HCEC 1CT (cell line): ENCODE data around the gene PHPT1.
"Not testable (repeated sequence)": the region's sequence is repeated elsewhere in the genome, so short reads cannot be mapped to it uniquely, and the experiment has no call there.

Source experiments
- DNase-seq: peaks from one replicate; pipeline ENCODE4 v3.0.0-alpha.2; 2017

Gene PHPT1

DNA sequence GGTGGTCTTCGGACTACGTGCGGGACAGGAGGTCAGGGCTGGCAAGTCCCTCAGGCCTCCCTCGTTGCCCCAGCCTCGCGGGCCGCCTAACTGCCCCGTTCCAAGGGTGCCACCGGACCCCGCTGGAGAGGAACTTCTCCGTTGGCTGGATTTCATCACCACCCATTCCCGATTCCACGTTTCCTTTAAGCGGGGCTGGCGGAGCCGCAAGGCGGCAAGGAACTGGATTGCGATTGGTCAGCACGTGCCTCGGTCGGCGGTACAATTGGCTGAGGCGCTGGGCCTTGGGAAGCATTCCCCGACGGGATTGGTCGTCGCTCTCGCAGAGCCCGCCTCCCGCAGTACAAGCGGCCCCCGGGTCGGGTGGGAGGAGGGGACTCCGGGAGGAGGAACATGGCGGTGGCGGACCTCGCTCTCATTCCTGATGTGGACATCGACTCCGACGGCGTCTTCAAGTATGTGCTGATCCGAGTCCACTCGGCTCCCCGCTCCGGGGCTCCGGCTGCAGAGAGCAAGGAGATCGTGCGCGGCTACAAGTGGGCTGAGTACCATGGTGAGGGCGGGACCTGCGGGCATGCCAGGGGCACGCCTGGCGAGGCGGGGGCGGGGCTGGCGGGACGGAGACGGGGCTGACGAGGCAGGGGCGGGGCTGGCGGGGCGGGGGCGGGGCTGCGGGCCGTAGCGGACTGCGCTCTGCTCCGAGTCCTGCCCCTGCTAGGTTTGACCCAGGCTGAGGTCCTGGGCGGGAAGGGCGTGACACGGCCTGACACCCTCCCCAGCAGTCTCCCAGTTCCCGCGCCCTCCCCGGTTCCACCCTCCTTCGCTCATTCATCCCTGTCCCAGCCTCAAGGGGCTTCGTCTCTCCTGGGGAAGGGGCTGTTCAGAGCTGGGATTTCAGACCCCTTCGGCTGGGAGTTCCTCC lies at the start of gene PHPT1:
TSS of gene PHPT1 (plus strand) at position 372 of the 922 bp plus-strand sequence. CDS start at position 394, 22 bp downstream.
- peak; percentile 99 for DNase-seq

GRCh38 chr9:136799854-136800657 lies 49.2 kb upstream of the PHPT1 start:
- DNase-seq, result peak; percentile 30

GRCh38 chr9:136802321-136802720 lies 46.9 kb upstream of the PHPT1 start:
- no peak for DNase-seq

- not testable (repeated sequence) for DNase-seq
These were observed 46.1 kb upstream of the PHPT1 start for GRCh38 chr9:136803009-136803550.

GRCh38 chr9:136803551-136804508 lies 45.4 kb upstream of the PHPT1 start:
- no peak for DNase-seq

DNA sequence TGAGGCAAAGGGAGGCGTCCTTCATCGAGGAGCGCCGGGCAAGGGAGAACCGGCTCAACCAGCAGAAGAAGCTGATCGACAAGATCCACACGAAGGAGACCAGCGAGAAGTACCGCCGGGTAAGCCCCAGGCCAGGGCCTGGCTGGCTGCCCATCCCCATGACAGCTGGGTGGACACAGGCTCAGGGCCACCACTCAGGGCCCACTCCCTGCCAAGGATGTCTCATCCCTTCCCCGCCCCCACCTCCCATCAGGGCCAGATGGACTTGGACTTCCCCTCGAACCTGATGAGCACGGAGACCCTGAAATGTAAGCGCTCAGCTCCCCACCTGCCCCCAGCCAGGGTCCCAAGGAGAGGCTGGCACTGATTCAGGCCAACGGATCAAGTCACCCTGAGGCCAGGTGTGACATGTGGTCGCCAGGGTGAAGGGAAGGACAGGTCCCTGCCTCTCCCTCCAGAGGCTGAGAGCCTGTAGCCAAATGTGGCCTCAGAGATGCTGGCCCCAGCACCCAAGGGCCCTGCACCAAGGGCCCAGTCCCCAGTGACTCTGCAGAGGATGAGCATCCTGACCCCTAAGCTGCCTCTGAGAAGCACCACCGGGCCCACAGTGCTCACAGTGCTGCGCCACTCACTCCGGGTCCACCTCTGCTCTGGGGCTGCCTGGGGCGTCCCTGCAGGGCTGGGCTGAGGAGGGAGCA lies 44.6 kb upstream of the PHPT1 start:
- DNase-seq, result no peak

GRCh38 chr9:136805207-136805740 lies 43.9 kb upstream of the PHPT1 start:
- no peak for DNase-seq

GRCh38 chr9:136806067-136806466 lies 43.1 kb upstream of the PHPT1 start:
- no peak for DNase-seq

DNA sequence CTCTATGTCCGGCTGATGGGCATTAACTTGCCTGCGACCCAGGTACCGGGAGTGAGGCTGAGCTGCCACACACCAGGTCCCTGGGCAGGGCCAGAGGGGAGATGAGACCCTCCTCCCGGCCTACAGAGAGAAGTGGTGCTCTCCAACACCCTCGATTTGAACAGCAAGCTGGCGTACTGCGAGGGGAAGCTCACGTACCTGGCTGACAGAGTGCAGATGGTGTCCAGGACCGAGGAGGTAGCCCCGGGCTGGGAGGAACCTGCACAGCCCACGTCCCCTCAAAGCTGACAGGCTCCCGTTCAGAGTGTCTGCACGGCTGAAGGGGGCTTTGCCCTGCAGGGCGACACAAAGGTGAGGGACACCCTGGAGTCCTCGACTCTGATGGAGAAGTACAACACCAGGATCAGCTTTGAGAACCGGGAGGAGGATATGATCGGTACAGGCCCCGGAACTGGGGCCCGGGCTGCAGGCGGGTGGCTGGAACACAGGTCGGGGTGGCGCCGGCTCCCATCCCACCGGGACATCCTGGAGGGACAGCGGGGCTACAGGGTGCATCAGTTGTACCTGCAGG lies 42.5 kb upstream of the PHPT1 start:
- no peak for DNase-seq

DNA sequence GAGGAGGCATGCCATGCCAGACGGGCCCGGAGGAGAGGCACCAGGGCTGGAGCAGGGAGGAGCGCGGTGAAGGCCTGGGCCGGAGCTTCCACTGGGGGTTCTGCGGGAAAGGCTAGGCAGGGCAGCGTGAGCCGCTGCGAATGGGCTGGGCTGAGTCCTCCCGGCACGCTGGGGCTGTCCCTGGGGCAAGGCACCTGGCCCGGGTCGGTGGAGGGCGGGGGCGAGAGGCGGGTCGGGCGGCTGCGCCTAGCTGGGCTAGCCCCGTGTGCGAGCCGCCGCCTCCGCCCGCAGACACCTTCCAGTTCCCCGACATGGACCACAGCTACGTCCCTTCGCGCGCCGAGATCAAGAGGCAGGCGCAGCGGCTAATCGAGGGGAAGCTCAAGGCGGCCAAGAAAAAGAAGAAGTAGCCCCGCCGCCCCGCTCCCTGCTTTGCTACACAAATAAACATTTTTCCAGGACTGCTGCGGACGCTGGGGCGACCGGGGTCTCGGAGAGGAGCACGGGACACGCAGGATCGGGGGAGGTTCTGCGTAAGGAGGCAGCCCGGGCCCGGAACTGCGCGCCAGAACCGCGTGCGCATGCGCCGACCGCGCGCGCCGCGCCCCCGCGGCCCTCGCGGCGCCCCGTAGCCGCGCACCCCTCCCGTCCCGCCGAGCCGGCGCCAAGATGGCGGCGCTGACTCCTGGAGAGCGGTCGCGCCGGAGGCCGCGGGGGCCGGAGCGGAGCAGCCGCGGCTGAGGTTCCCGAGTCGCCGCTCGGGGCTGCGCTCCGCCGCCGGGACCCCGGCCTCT lies 41.7 kb upstream of the PHPT1 start, which contains the start of gene RABL6:
TSS of gene RABL6 (plus strand) at position 668 of the 794 bp plus-strand sequence. CDS start 249 bp downstream, outside the sequence.
- peak; percentile 70 for DNase-seq

- no peak for DNase-seq
These were observed 41.0 kb upstream of the PHPT1 start for GRCh38 chr9:136808075-136808805.

GRCh38 chr9:136808806-136809158 lies 40.4 kb upstream of the PHPT1 start:
- DNase-seq, result peak; percentile 39

DNA sequence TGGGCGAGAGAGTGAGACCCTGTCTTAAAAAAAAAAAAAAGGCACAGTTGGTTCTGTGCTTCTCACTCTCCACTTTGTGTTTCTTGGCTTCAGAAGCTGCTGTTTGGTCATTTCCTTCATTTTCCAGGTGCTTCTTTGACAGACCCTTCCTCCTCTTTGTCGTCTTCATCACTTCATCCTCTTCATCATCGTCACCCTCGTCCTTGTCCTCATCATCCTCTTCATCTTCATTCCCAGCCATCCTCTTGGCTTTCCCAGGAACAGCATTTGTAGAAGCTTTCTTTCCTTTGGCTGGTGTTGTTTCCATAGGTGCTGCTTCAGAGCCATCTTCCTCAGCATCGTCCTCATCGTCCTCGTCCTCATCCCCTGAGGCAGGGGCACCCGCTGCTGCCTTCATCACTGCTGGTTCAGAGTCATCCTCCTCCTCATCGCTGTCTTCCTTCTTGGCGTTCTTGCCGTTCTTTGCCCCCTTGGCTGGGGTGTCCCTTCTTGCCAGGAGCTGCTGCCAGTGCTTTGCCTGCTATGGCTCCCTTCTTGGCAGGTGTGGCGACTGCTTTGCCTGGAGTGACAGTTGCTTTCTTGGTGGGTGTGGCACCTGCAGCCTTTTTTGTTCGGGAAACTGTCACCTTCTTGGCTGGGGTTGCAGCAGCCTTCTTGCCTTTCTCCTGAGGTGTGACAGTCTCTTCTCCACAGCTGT lies 34.3 kb upstream of the PHPT1 start:
- no peak for DNase-seq

DNA sequence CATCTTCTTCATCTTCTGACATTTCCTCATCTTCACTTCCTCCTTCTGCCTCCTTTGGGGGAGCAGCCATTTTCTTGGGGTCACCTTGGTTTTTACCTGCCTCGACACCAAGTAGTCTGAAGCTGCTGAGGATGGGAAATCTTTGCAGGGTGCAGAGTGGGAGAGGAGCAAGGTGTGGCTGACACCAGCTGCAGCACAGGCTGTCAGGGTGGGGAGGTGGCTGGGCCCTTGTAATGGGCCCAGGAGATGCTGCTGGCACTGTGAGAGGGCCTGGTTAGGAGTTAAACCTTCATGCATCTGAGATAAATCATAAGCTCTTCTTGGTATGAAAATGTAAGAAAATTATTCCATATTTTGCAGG lies 33.8 kb upstream of the PHPT1 start:
- DNase-seq, result no peak

DNA sequence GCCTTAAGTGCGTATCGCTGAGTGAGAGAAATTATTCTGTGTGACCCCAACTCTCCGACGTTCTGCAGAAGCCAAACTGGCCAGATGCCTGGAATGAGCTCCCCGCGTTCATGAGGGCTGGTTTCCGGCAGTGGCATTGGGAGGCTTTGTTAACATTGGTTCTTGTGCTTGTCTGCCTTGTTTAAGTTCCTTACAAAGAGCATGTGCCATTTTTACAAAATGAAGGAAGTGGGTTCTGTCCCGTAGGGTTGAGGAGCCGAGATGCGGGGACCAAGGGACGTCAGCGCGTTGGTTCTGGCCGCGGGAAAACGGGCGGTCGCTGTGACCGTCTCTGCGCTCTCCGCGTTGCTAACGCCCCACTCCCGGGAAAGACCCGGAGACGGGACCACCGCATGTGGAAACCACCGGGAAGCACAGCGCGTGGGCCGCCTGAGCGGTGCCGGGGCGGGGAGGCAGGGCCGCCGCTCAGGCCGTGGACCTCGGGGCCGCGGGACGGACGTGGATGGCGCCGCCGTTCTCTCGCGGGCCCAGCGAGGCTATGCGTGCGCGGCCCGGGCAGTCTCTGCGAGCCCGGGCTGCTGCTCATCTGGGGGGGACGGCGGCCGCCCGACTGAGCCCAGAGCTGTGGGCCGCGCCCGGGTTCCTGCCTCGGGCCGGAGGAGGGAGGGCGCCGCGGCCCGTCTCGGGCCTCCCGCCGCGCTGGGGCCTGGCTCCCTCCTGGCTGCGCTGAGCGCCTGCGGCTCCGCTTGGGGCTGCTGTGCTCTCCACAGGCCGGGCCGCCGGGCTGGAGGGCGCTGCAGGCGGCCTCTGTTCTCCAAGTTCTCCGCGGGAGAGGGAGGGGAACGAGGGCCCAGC lies 28.0 kb upstream of the PHPT1 start:
- DNase-seq, result no peak

DNA sequence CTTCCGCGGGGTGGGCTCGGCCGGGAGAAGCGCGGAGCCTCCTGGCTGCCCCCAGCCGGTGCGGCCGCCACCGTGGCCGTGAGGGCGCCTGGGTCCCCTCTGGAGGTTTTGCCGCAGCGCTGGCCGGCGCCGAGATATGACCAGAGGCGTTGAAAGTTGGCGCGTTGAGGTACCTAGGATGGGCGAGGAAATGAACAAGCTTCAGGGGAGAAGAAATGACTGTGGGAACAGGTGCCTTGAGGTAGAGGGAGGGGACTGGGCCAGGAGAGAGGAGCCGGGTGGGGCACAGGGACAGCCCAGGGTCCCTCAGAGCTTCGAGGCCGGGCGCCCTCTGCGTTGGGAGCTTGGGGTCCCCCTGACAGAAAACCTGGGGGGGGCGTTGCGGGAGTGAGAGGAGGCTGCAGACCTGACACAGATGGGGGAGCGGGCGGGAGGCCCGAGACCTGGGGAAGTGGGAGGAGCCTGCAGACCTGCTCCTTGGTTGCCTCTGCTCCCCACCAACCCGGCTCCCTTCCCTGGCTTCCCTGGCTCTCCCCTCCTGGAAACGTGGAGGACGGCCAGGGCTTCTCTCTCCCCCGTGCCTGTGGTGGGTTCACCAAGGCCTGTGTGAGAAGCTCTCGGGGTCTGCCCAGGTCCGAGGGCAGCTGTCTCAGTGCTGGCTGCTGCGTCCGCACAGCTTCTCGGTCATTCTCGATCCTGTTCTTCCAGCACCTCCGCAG lies 27.2 kb upstream of the PHPT1 start:
- DNase-seq, result no peak
